Activated T-cell treated with anti-CD3 and anti-CD28 coated beads for 1 hour (primary cell): Measurements from ENCODE around the gene HDAC7.
"Not testable (repeated sequence)": the region's sequence is repeated elsewhere in the genome, so short reads cannot be mapped to it uniquely, and the experiment has no call there.

Experiments
- DNase-seq: peaks from one replicate; pipeline ENCODE4 v3.0.0-alpha.2; 2020; ENCODE audit warnings: low read depth

HDAC7 gene

DNA sequence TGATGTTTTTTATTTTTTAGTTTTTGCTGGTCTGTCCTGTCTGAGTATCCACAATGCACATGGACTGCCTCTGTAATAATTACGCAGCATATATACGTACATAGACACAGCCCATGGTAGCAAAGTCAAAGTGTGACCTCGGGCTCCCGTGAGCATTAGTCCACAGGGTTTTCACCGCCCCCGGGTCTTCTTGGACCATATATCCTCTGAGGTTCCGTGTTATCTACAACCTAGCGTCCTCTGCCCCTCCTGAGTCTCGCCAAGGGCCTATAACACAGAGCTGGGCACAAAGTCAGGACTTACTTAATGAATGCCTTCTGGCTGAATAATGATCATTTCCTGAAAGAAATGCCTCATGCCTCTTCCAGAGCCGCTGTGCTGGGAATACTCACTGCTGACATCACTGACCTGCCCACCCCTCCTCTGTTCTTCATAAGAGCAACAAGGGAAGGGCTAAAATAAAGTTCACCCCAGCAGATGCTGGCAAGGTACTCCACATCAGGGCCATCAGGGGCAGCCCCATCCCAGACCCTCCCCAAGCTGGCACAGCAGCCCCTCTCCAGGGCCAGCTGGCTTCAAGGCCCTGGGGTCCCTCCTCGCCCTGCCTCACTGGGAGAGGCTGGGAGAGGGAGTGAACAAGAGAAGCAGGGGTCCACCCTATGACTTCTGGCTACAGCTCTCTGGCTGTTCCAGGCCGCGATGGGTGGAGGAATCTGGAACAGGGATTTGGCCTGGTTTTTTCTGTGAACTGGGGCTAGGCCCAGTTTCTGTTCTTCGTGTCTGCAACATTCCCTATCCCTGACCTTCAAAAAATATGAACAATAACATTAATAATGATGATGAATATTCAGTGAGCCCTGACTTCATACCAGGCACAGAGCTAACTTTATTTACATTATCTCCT, 7.9 kb downstream of the HDAC7 start:
- DNase-seq, result no peak

GRCh38 chr12:47811072-47811396, 8.7 kb downstream of the HDAC7 start:
- DNase-seq, result no peak

DNA sequence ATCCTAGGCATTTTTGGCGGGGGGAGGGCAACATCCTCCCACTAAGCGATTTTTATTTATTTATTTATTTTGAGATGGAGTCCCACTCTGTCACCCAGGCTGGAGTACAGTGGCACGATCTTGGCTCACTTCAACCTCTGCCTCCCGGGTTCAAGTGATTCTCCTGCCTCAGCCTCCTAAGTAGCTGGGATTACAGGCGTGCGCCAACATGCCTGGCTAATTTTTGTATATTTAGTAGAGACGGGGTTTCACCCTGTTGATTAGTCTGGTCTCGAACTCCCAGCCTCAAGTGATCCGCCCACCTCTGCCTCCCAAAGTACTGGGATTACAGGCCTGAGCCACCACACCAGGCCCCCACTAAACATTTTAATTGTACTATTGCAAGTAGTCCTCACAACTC, 10.2 kb downstream of the HDAC7 start:
- DNase-seq, result not testable (repeated sequence)

GRCh38 chr12:47808574-47809365, 10.9 kb downstream of the HDAC7 start:
- DNase-seq, result peak; percentile 24

- peak; percentile 66 for DNase-seq
Measured at GRCh38 chr12:47808050-47808449, 11.7 kb downstream of the HDAC7 start.

- DNase-seq, result no peak
Measured at GRCh38 chr12:47807338-47807737, 12.4 kb downstream of the HDAC7 start.

DNA sequence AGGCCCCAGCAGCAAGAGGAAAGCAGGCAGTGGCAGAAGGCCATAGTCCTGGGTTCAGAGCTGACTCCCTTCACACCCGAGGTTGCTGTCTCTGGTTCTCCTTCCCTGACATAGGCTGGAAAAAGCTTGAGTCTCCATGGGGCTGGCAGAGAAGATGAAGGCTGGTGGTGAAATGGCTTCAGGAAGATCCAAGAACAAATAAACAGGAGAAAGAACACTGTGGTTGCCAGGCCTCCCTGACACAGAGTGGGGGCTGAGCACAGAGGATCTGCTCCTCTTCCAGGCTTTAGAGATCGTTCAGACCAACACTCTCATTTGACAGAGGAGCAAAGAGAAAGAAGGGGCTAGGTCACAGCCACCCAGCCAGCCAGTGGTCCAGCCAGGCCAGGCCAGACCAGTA, 14.3 kb downstream of the HDAC7 start:
- DNase-seq, result no peak

GRCh38 chr12:47804171-47804570, 15.5 kb downstream of the HDAC7 start:
- DNase-seq, result no peak

GRCh38 chr12:47803191-47803875, 16.4 kb downstream of the HDAC7 start:
- no peak for DNase-seq

DNA sequence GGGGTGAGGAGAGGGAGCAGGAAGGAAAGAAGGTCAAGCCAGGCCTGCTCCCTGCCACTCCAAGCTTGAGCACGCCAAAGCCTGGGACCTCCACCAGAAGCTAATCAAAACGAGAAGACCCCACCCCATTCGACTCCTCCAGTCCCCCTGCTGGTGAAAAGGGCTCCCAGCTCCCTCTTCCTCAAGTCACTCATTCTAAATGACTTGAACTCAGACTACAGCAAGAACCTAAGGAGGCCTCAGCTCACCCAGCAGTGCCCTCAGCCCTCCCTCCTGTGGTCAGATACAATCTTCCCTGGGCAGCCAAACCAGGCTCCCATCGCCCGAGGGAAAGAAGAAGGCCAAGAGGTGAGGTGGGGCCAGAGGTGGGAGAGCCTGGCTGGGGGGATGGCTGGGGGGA, 17.4 kb downstream of the HDAC7 start:
- DNase-seq, result no peak

GRCh38 chr12:47801904-47802246, 17.8 kb downstream of the HDAC7 start:
- DNase-seq, result no peak

DNA sequence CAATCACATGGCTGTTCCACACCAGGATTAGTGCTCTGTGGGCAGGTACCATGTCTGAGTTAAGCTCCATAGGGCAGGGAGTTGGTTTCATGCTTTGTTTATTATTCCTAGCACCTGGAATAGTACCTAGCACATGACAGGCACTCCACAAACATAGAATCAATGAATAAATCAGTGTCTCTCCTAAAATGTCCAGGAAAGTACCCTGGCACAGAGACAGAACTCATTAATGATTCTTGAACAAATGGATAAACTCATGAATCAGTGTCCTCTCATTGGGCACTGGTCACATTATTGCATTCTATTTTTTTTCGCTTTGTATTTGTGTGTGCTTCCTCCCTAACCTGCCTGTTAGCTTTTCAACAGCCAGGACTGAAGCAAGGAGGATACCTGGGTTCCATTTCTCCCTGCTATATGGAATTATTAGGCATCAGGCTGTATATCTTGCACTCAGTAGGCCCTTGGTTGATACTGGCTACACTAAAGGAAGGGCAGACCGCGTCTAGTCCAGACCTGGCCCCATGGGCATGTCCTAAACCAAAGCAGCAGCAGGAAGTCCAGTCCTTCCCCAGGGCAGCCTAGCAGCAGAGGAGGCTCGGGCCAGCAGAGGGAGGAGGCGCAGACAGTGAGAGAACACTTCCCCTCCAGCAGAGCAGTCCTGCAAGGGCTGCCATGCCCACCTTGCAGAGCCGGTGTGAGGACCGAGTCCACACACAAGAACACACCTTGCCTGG, 18.4 kb downstream of the HDAC7 start:
- no peak for DNase-seq

GRCh38 chr12:47800582-47800981, 19.1 kb downstream of the HDAC7 start:
- no peak for DNase-seq

GRCh38 chr12:47799357-47799955, 20.2 kb downstream of the HDAC7 start:
- no peak for DNase-seq

- DNase-seq, result no peak
Measured at GRCh38 chr12:47798382-47798948, 21.2 kb downstream of the HDAC7 start.

GRCh38 chr12:47797441-47797840, 22.3 kb downstream of the HDAC7 start:
- DNase-seq, result no peak

GRCh38 chr12:47795814-47796411, 23.8 kb downstream of the HDAC7 start:
- DNase-seq, result no peak

DNA sequence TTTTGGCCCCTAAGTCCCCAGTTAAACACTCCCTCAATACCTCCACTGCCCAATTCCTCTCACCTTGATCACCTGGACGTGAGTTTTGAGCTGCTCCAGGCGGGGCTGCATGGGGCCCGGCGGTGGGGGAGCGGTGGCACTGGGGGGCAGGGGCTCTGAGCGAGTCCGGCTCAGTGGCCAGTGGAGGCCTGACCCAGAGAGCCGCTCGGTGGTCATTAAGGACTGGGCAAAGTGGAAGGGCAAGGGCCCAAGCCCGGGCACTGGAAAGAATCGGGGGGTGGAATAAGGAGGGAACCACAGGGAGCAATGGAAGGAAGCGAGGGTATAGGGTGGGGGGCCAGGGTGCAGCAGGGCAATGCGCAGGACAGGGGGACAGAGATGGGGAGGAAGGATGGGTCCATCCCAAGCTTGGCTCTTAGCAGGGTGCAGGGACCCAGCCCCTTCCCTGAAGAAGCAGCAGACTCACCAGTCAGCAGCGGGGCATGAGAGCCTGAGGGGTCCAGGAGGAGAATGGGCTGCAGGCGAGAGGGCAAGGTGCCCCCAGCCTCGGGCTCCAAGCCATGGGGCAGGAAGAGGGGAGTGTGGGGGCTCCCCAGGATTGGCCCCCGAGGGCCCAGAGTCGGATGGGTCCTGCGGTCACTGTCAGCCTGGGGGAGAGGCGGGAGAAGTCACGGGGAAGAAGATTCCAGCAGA, 24.4 kb downstream of the HDAC7 start:
- no peak for DNase-seq

DNA sequence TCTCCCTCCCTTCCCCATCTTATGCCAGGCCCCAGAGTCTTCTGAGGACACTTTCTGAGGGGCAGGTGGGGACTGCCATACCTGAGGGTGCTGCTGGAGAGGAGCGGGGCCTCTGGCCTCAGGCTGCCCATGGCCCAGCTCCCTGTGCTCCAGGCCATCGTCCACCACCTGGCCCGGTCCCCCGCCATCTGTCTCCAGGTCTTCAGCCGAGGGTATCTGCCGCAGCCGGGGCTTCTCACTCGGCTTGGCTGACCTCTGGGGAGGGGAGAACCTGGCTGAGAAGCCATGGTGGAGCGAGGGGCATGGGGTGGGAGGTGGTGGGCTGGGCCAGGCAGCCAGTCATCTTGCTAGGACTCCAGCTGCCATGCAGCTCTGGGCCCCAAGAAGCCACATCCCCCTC, 25.0 kb downstream of the HDAC7 start:
- DNase-seq, result no peak

DNA sequence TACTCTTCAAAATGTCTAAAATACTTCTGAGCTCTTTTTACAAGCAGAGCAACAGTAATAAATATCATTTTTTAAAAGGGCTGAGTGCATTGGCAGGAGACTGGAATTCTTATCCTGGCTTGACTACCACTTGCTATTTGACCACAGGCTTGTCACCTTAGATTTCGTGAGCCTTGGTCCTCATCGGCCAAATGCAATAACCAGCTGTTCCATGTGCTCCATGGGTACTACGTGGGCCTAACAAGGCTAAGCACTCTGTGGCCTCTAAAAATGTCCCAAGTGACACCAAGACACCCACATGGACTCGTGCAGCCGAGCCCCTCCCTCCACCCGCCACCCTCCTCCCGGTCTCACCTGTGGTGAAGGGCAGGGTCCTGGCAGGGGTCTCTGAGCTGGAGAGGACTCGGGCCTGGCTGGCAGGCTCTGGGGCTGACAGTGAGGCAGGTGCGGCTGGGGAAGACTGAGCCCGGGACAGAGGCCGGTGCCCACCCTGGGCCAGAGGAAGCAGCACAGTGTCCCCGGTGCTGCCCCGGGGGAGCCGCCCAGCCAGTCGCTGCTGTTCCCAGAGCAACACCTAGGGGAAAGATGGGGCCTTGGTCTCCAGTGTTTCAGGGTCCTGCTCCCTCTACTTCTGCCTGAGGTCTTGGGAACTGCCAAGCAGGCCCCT, 26.6 kb downstream of the HDAC7 start:
- no peak for DNase-seq
